Activated T-cell treated with anti-CD3 and anti-CD28 coated beads, Interleukin-2, amount 50 U/mL, for 4 hours (primary cell): ENCODE results near the gene GMDS. TPM values are rescaled to one million over a fixed set of nuclear protein-coding genes. Genes with fewer than 3 reads are reported as not detected.

Source experiments
- ATAC-seq, 2 donors: fragments of 200-7000 bp; cut with Tn5 transposase; one replicate each; pipeline ENCODE4 v1.10.0; 2021
- DNase-seq: peaks from one replicate; pipeline ENCODE4 v3.0.0-alpha.2; 2020
- H3K27me3 Mint-ChIP-seq: one replicate; pipeline ENCODE4 v1.8.0; 2021; ENCODE audit warnings: low read depth, mixed read lengths
- H3K36me3 Mint-ChIP-seq: one replicate; pipeline ENCODE4 v1.8.0; 2022; ENCODE audit warnings: mixed read lengths; ENCODE audit not compliant: insufficient read depth
- H3K4me1 Mint-ChIP-seq: one replicate; pipeline ENCODE4 v1.8.0; 2021; ENCODE audit warnings: low read depth, mixed read lengths
- H3K4me3 Mint-ChIP-seq: one replicate; pipeline ENCODE4 v1.8.0; 2021; ENCODE audit warnings: mild to moderate bottlenecking, moderate library complexity, mixed read lengths
- H3K9me3 Mint-ChIP-seq: one replicate; pipeline ENCODE4 v1.8.0; 2021; ENCODE audit warnings: mixed read lengths
- total RNA-seq, 3 donors: library from RNA; stranded (reverse); gene quantifications; one replicate each; pipeline ENCODE4 v1.2.1, GENCODE V29; 2021

The GMDS gene
- total RNA-seq, 3 donors from 2014 or later: 38.9 to 48.0 (median 43.9) TPM

DNA sequence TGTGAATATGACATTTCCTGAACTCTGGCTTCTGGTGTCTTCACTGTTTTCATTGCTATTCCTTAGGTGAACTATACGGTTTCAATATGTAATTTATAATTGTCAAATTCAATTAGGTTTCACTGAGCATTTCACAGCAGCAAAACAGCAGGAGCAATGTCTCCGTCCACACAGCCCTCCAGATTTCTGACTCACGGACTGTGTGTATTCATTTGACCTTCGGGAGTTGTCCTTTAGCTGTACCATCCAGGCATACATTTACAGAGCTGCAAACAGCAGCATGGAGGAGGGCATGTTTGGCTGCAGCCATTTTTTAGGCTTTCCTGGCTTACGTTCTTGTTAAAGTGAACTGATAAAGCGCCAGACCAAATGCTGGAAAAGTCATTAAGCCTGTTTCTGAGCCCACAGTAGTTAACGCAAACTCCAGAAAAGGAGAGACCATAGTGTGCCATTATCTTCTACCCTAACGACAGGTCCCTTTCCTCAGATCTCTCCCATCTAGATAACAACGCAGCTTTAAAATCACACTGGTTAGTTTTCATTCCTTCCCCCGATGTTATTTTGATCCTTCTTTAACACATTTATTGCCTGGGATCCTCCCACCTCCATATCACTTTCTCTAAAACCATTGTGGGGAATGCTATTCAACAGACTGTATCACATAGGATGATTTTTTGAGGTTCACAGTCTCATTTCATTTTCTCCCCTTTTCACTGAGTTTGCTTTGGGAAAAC, 617.4 kb downstream of the GMDS start:
- DNase-seq (no peak), ATAC-seq (no peak)
- Mint-ChIP-seq H3K27me3 (peaks cover 46% of the 10 kb centered on the region), H3K4me3 (no peak overlapping the region), H3K36me3 (peaks cover 10% of the 10 kb centered on the region), H3K9me3 (no peaks in the 10 kb centered on the region), H3K4me1 (peaks cover 14% of the 10 kb centered on the region)

DNA sequence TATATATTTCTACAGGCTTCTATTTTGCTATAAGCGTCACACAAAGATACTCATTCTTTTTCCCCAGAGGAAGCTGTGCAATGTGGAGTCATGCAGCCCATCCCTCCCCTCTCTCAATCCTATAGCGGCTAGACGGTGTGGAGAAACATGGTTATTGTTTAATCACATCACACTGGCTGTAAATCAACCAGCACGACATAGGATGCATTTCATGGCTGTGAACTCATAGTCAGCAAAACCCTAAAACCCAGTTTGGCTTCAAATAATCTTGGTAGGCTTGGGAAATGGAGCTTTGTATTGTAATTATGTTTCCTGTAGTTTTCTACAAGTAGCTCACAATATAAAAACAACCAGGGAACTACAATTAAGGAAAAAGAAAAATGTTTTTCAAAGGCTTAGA, 618.9 kb downstream of the GMDS start:
- H3K4me3 Mint-ChIP-seq: no peak overlapping the region
- H3K9me3 Mint-ChIP-seq: no peaks in the 10 kb centered on the region
- peaks cover 60% of the 10 kb centered on the region for H3K27me3 Mint-ChIP-seq
- ATAC-seq (no peak), DNase-seq (no peak)
- H3K36me3 Mint-ChIP-seq: peaks cover 18% of the 10 kb centered on the region
- H3K4me1 Mint-ChIP-seq: peaks cover 14% of the 10 kb centered on the region

DNA sequence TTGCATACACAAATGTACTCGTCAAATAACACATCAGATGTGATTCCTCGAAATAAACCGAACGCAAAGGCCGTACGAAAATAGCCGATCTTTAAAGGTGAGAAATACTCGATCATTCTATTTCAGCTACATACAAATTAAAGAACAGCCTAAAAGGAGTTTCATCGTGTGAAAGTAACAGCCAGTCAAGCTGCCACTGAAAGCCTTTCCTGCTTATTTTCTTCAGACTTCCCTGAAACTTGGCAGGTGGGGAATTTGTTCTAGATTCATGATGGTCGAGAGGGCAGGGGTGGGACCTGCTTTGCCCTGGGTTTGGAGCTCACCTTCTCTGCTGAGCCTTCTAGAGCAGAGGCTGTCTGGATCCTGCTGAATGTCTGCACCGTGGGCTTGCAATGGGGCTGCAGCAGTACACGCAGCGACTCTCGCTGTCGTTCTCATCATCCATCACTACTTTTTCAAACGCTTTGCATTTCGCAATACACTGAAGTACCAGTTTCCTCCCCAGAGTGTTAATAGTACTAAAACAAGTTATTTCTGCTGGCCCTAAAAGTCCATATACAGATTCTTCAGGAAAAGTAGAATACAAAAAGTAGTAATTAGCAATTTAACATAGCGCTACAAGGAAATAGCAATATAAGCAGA, 619.5 kb downstream of the GMDS start:
- H3K36me3 Mint-ChIP-seq: peaks cover 19% of the 10 kb centered on the region
- H3K4me3 Mint-ChIP-seq: peak overlapping the region; percentile 61
- no peak for ATAC-seq
- H3K27me3 Mint-ChIP-seq: peaks cover 66% of the 10 kb centered on the region
- no peaks in the 10 kb centered on the region for H3K9me3 Mint-ChIP-seq
- DNase-seq: no peak
- peaks cover 14% of the 10 kb centered on the region for H3K4me1 Mint-ChIP-seq

DNA sequence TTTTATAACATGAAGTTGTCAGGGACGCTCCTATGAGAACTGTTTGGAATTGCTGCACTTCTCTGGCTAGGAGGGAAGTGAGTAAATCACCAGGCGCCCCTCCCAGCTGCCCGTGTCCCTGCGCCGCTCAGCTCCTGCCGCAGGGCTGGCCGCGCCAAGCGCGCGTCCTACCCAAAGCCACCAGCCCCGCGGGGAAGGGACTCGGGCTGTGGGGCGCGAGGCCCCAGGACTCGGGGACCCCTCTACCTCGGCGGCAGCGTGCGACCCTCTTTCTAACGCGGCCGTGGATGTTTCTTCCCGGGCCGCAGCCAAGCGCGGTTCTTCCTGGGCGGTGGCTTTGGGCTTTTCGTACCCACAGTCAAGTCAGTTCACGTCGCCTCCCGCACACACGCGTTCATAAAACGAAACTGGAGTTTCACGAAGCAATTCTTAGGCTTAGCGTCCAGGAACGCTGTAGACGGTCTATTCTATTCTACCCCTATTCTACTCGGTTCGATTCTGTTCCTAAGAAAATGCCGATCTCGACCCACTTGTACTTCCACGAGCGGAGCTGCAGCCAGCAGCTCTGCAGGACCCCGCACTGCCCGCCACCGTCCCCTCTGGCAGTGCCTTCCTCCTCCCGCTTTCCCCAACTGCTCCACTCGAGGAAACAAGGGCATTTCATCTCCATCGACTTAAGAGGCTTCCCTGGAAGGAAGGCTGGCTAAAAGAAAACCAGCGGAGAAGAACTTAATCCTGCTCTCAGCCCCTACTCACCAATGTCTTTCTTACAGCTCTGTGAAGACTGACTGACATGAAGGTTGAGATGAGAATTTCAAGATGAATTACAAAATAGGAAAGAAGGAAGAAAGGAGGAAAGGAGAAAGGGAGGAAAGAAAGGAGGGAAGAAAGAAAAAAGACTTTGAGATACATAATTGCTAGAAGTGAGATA, 620.3 kb downstream of the GMDS start:
- H3K4me3 Mint-ChIP-seq: peak overlapping the region; percentile 61
- no peaks in the 10 kb centered on the region for H3K9me3 Mint-ChIP-seq
- ATAC-seq: peak; percentile 21 to 34
- H3K36me3 Mint-ChIP-seq: peaks cover 19% of the 10 kb centered on the region
- no peak for DNase-seq
- H3K4me1 Mint-ChIP-seq: peaks cover 14% of the 10 kb centered on the region
- peaks cover 67% of the 10 kb centered on the region for H3K27me3 Mint-ChIP-seq

DNA sequence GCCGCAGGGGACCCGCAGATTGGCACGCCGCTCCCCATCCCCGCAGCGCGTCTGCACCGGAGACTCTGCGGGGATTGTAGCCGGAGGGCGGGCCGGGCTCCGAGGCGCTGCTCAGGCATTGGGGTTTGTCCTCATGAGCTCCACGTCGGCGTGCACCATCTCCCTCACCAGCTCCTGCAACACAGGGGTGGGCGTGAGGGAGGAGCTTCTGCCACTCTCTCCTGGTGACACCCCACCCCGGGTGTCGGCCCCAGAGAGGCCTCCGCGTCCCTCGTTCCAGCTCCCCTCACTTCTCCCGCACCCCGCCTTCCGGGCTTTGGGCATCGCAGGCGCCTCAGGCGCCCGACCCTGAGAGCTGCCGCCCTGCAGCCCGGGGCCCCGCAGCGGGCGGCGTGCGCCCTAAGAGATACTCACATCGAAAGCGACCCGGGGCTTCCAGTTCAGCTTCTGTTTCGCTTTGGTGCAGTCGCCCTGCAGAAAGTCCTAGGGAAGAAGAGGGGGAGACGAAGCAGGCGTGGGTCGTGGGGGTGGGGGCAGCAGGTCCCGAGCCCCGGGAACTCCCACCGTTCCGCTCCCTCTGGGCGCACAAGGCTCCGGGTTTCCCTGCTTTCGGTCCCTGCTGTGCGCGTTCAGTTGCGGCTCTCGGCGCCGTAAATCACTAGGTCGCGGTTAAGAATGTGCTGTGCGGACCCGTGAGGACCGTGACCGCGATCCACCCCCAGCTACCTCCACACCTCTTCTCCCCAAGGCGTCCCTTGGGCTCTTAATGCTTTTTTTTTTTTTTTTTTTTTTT, 621.2 kb downstream of the GMDS start:
- ATAC-seq (peak; percentile 69 to 75), DNase-seq (no peak)
- Mint-ChIP-seq H3K27me3 (peaks cover 66% of the 10 kb centered on the region), H3K4me1 (peaks cover 14% of the 10 kb centered on the region), H3K36me3 (peaks cover 19% of the 10 kb centered on the region), H3K9me3 (no peaks in the 10 kb centered on the region), H3K4me3 (peak overlapping the region; percentile 37)

DNA sequence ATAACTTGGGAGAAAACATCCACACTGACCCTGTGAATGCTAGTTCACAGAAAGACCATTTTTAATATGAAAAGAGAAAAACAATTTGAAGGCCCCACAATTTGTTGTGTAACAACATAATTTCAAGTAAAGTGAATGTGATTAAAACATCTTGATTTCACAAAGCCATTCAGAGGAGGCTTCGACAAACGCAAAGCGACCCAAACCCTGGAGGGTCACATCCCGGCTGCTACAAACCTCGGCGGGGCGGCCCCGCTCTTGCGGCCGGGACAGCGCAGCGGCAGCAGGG, 621.7 kb downstream of the GMDS start:
- H3K27me3 Mint-ChIP-seq: peaks cover 63% of the 10 kb centered on the region
- H3K4me3 Mint-ChIP-seq: no peak overlapping the region
- H3K9me3 Mint-ChIP-seq: no peaks in the 10 kb centered on the region
- DNase-seq (no peak), ATAC-seq (no peak)
- H3K4me1 Mint-ChIP-seq: peaks cover 14% of the 10 kb centered on the region
- peaks cover 19% of the 10 kb centered on the region for H3K36me3 Mint-ChIP-seq

DNA sequence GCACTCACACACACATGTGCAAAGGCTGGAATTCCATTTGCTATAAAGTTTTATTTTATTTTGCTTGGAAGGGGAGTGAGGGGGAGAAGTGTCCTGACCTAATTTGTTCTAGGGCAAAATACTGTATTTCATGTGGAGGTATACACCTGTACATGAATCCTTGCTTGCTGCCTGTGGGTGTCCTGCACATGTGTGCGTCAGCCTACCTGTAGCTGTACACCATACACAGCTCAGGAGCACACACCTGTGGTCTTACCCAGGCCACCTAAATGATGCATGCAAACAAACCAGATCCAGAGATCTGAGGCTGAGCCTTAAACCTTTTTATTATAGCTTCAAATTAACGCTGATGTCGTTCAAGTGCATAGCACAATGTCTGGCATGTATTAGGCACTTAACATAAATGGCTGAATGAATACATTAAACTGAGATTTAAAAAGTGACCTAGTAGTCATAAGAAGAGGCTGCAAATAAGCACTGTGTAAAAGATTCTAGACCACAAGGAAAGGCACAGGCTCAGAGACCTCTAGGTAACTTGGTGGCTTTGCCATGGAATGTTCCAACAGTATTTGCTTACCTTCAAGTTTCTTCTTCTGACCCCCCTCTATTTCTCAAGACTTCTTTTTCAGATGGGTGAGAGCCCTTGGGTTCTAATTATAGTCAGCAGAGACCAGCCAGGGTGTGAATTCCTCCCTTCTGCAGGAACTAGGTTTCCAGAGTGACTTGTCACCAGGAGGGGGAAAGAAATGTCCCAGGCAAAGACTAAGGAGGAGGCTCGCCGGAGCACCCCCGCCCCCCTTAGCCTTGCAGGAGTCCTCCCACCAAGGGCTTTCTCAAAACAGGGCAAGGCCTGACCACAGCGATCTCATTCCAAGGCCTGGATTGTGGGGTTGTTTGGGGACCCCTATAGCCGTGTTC, 622.3 kb downstream of the GMDS start:
- peaks cover 64% of the 10 kb centered on the region for H3K27me3 Mint-ChIP-seq
- H3K4me1 Mint-ChIP-seq: peaks cover 14% of the 10 kb centered on the region
- ATAC-seq (no peak), DNase-seq (no peak)
- H3K4me3 Mint-ChIP-seq: no peak overlapping the region
- peaks cover 19% of the 10 kb centered on the region for H3K36me3 Mint-ChIP-seq
- H3K9me3 Mint-ChIP-seq: no peaks in the 10 kb centered on the region

DNA sequence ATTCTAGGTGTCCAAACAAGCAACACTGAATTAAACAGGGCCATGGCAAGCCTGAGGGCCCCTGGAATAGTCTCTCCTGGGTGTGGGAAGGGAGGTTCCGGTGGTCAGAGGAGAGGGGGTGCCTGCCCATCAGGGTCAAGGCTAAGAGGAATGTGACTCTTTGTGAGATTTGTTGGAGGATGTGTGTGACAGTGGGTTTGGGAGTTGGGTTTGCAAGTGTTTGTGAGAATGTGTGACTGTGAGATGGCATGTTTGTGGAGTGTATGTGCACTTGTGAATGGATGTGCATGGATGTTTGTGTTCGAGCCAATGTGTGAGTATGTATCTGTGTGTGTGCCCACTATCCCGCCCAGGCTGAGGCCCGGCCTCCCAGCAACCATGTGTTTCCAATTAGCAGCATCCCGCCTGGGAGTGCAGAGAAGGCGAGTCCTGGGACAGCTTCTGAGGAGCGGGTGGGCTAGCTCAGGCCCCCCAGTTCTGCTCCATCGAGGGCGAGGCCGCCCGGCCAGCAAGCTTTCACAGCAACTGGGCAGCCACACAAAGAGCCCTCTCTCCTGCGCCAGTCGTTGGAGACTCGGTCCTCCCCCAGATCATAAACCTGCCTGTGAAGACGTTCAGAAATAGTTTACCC, 623.1 kb downstream of the GMDS start:
- Mint-ChIP-seq H3K36me3 (peaks cover 19% of the 10 kb centered on the region), H3K4me3 (no peak overlapping the region), H3K9me3 (no peaks in the 10 kb centered on the region), H3K4me1 (peaks cover 14% of the 10 kb centered on the region), H3K27me3 (peaks cover 66% of the 10 kb centered on the region)
- DNase-seq: no peak
- ATAC-seq: no peak

DNA sequence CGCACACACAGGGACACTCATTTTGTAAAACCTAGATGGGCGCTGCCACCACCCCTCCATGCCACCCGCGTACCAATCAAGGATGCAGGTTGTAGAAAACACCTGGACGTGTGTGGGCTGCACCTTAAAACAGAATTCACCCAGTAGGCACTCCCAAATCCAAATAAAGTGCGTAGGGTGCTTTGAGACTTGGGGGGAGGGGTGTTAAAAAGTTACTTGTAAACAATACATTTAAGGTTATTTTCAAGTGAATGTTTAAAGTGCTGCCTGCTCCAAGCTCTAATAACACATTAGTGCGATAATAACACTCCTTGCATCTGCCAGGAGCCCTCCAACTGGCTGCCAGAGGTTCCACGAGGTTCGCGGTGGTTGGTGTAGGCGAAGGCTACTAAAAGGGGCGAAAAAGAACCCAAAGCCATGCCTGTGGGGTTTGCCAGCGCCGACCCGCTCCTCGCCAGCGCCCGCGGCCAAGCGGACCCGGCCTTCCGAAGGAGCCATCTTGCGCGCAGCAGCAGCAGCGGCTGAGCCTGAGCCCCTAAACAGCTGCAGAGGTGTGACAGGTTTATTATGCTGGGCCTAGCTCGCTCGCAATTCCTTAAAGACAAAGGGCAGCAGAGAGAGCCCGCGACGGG, 624.2 kb downstream of the GMDS start:
- no peak overlapping the region for H3K4me3 Mint-ChIP-seq
- H3K36me3 Mint-ChIP-seq: peaks cover 19% of the 10 kb centered on the region
- peaks cover 14% of the 10 kb centered on the region for H3K4me1 Mint-ChIP-seq
- H3K27me3 Mint-ChIP-seq: peaks cover 63% of the 10 kb centered on the region
- no peak for ATAC-seq
- DNase-seq: no peak
- H3K9me3 Mint-ChIP-seq: no peaks in the 10 kb centered on the region

DNA sequence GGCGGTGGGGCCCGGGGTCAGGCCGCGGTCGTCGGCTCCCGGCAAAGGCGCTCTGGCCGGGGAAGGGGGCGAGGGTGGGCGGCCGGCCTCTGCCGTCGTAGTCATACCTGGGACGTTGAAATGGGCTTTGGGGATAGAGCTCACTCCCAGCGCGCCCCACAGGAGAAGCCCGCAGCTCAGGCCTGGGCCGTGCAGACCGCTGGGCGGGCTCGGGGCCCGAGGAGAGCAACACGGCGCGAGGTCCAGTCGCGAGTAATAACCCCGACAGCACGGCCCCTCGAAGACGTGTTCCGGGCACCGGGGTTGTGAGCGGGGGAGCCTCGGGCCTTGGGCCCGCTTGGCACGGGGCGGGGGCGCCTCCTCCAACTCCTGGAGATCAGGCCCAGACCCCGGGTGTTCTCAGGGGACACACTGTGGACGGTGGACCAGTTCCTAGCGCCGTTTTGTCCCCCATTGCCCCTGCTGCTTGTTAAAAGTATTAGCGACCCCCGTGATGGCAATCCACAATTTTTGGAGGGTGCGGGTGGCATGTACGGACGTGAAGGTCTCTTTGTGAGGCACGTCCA, 624.8 kb downstream of the GMDS start:
- Mint-ChIP-seq H3K4me1 (peaks cover 9% of the 10 kb centered on the region), H3K9me3 (no peaks in the 10 kb centered on the region), H3K4me3 (no peak overlapping the region), H3K36me3 (peaks cover 19% of the 10 kb centered on the region), H3K27me3 (peaks cover 63% of the 10 kb centered on the region)
- DNase-seq (no peak), ATAC-seq (no peak)

DNA sequence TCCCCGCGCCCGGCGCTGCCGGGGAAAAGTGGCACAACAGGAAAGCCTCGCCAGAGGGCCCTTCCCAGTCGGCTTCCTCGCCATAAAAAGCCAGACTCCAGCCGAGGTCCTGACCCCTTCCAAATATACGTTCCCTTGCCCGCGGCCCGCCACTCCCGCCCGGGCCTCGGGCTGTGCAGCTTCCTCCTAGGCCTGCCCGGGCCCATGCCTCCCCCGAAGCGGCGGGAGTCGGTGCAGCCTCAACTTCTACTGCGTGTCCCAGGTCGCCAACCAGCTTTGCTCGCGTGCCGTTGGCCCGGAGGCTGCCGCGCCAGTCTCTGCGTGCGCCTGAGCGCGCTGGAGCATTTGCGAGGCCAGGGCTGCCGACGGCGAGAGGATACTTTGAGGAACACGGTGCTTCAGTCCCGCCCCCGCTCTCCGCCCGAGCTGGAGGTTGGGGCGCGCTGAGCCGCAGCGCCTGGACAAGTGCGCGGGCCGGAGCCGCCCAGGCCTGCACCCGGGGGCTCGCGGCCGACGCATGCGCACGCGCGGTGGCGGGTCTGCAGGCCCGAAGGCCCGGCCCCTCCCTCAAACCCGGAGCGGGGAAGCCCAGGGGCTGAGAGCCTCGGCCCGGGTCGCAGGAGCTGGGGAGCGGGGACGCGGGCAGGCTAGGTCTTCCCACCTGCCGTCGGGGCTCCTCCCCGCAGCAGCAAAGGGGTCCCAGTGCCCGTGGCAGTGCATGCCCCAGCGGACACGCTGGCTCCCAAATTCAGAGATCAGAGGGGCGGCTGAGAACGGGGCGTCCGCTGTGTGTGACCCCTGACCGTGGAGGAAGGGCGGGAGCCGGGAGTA, 625.5 kb downstream of the GMDS start:
- H3K9me3 Mint-ChIP-seq: no peaks in the 10 kb centered on the region
- ATAC-seq (peak in 1 of 2 donors; percentile 31), DNase-seq (no peak)
- H3K4me3 Mint-ChIP-seq: no peak overlapping the region
- peaks cover 3% of the 10 kb centered on the region for H3K4me1 Mint-ChIP-seq
- peaks cover 19% of the 10 kb centered on the region for H3K36me3 Mint-ChIP-seq
- H3K27me3 Mint-ChIP-seq: peaks cover 60% of the 10 kb centered on the region
